ENCODE data around the gene METRN. TPM values are rescaled to one million over a fixed set of nuclear protein-coding genes. Genes with fewer than 3 reads are reported as not detected.

The METRN gene
- total RNA-seq, 1 donor from 2014 or later, result 30.4 TPM

DNA sequence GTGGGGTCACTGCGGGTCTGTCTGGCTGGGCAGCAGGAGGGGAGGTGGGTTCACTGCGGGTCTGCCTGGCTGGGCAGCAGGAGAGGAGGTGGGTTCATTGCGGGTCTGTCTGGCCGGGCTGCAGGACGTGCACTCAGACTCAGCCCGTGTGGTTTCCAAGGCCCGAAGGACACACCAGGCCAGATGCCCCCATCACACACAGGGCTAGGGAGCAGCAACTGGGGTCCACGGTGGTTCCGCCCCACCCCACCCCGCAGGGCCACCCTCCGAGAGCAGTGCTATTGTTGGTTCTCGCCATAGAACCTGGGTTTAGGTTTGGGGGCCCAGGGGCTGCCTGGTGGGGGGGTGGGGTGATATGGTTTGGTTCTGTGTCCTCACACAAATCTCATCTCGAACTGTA, 31.7 kb downstream of the METRN start:
- TF ChIP-seq, protein P1, sequence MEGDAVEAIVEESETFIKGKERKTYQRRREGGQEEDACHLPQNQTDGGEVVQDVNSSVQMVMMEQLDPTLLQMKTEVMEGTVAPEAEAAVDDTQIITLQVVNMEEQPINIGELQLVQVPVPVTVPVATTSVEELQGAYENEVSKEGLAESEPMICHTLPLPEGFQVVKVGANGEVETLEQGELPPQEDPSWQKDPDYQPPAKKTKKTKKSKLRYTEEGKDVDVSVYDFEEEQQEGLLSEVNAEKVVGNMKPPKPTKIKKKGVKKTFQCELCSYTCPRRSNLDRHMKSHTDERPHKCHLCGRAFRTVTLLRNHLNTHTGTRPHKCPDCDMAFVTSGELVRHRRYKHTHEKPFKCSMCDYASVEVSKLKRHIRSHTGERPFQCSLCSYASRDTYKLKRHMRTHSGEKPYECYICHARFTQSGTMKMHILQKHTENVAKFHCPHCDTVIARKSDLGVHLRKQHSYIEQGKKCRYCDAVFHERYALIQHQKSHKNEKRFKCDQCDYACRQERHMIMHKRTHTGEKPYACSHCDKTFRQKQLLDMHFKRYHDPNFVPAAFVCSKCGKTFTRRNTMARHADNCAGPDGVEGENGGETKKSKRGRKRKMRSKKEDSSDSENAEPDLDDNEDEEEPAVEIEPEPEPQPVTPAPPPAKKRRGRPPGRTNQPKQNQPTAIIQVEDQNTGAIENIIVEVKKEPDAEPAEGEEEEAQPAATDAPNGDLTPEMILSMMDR (IDR thresholded peaks at IDR 0.05), result no peak
- no peak overlapping the region for H3K4me3 ChIP-seq
- no peaks in the 10 kb centered on the region for H3K36me3 ChIP-seq
- intact Hi-C loops (cut with DNase I), result no loop called here
- H3K27ac ChIP-seq, result no peak overlapping the region
- H3K4me1 ChIP-seq, result no peaks in the 10 kb centered on the region
- DNase-seq (no peak), ATAC-seq (no peak)
- no peaks in the 10 kb centered on the region for H3K9me3 ChIP-seq
- peaks cover 3% of the 10 kb centered on the region for H3K27me3 ChIP-seq

GRCh38 chr16:747978-748746, 33.2 kb downstream of the METRN start:
- DNase-seq (no peak), ATAC-seq (no peak)
- H3K27me3 ChIP-seq, result peaks cover 3% of the 10 kb centered on the region
- intact Hi-C loops (cut with DNase I), result no loop called here
- TF ChIP-seq, protein P1 (IDR thresholded peaks at IDR 0.05), result no peak
- no peaks in the 10 kb centered on the region for H3K9me3 ChIP-seq
- no peak overlapping the region for H3K27ac ChIP-seq
- no peaks in the 10 kb centered on the region for H3K36me3 ChIP-seq
- H3K4me1 ChIP-seq, result no peaks in the 10 kb centered on the region
- no peak overlapping the region for H3K4me3 ChIP-seq

- no peaks in the 10 kb centered on the region for H3K36me3 ChIP-seq
- no peak overlapping the region for H3K4me3 ChIP-seq
- ATAC-seq (no peak), DNase-seq (no peak)
- peaks cover 3% of the 10 kb centered on the region for H3K27me3 ChIP-seq
- H3K4me1 ChIP-seq, result no peaks in the 10 kb centered on the region
- TF ChIP-seq, protein P1 (IDR thresholded peaks at IDR 0.05), result no peak
- no peak overlapping the region for H3K27ac ChIP-seq
- intact Hi-C loops (cut with DNase I), result no loop called here
- H3K9me3 ChIP-seq, result no peaks in the 10 kb centered on the region
These were observed 34.1 kb downstream of the METRN start for GRCh38 chr16:749010-749409.

DNA sequence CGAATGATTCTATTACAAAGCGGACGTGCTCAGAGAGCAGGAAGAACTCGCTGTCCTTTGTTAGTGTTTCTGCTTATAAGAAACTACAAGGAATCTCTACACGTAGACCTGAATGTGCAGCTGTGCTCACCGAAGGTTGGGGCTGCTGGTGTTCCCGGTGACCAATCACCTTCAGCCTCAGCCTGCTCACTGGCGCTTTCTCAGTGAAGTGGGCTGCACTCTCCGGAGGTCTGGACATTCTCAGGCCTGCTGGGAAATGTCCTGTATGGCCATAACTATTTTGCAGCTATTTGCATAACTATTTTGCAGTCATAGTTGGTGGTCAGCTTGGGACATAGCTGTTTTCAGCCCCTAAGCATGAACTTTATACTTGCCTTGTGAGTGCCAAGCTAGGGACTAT, 35.6 kb downstream of the METRN start:
- TF ChIP-seq, protein P1 (IDR thresholded peaks at IDR 0.05), result no peak
- Histone ChIP-seq H3K4me1 (no peaks in the 10 kb centered on the region), H3K27ac (no peak overlapping the region), H3K36me3 (no peaks in the 10 kb centered on the region), H3K4me3 (no peak overlapping the region), H3K9me3 (no peaks in the 10 kb centered on the region), H3K27me3 (no peaks in the 10 kb centered on the region)
- no peak for ATAC-seq
- intact Hi-C loops (cut with DNase I), result no loop called here
- no peak for DNase-seq

- DNase-seq (peak; percentile 68), ATAC-seq (peak; percentile 72)
- no peaks in the 10 kb centered on the region for H3K36me3 ChIP-seq
These were observed 36.5 kb downstream of the METRN start for GRCh38 chr16:751152-752006.

More at GRCh38 chr16:751152-752006, 36.5 kb downstream of the METRN start:
- no peaks in the 10 kb centered on the region for H3K9me3 ChIP-seq
- H3K4me1 ChIP-seq, result no peaks in the 10 kb centered on the region
- H3K27ac ChIP-seq, result no peak overlapping the region
- intact Hi-C loops (cut with DNase I), result no loop called here
- no peak overlapping the region for H3K4me3 ChIP-seq
- TF ChIP-seq, protein P1 (IDR thresholded peaks at IDR 0.05), result no peak
- no peaks in the 10 kb centered on the region for H3K27me3 ChIP-seq

Data from upper lobe of right lung (tissue), 1 donor.